K562 (cell line): ENCODE results near the gene OR5B21. TPM values are rescaled to one million over a fixed set of nuclear protein-coding genes. Genes with fewer than 3 reads are reported as not detected.

ENCODE experiments used
- ATF7 ChIP-seq: fragments of 450-650 bp; IDR thresholded peaks from 2 replicates; pipeline ENCODE4 v1.7.1; 2014; ENCODE audit warnings: mild to moderate bottlenecking, moderate library complexity
- DIDO1 ChIP-seq: fragments of 450-650 bp; IDR thresholded peaks from 2 replicates; pipeline ENCODE4 v1.6.1; 2016; ENCODE audit warnings: low read depth, missing biosample characterization, missing genetic modification characterization
- EP400 ChIP-seq: fragments of 450-650 bp; IDR thresholded peaks from 2 replicates; pipeline ENCODE4 v1.6.1; 2017; ENCODE audit warnings: antibody characterized with exemption, mild to moderate bottlenecking, moderate library complexity
- KDM5B ChIP-seq: fragments of 200-600 bp; sonication (generic); IDR thresholded peaks from 2 replicates; pipeline ENCODE4 v1.6.1; 2012; ENCODE audit warnings: low read depth, mild to moderate bottlenecking, moderate library complexity, low read length, control low read depth, inconsistent platforms; ENCODE audit not compliant: insufficient replicate concordance
- PTRF ChIP-seq: fragments of 450-650 bp; IDR thresholded peaks from 2 replicates; pipeline ENCODE4 v1.6.1; 2016; ENCODE audit warnings: mild to moderate bottlenecking, missing genetic modification characterization, missing compliant biosample characterization
- RAD21 ChIP-seq, 2 experiments: fragments of 250-450 bp in 1 of 2; fragments of 450-650 bp in 1 of 2; sonication (Bioruptor Pico) in 1 of 2; formaldehyde crosslinking in 1 of 2; IDR thresholded peaks in 1 of 2; conservative IDR thresholded peaks in 1 of 2; 2 replicates each; pipeline versions ENCODE4 v1.4.0 to v1.8.0; 2020 to 2022; ENCODE audit warnings: mild to moderate bottlenecking in 2 of 2, moderate library complexity in 1 of 2
- RHOXF2B ChIP-seq: fragments of 250-450 bp; sonication (Bioruptor Pico); conservative IDR thresholded peaks from 2 replicates; pipeline ENCODE4 v1.5.1; 2021
- TBL1XR1 ChIP-seq, 2 experiments: IDR thresholded peaks; 2 replicates each; pipeline ENCODE4 v1.6.1; 2012; ENCODE audit warnings: improper control_type of control experiment in 2 of 2, low read length in 2 of 2, mild to moderate bottlenecking in 1 of 2
- TCF3 ChIP-seq: sonication (generic); formaldehyde crosslinking; IDR thresholded peaks from 2 replicates; pipeline ENCODE4 v1.4.0; 2020; ENCODE audit warnings: mild to moderate bottlenecking, missing genetic modification reagents
- TEAD1 ChIP-seq, 2 experiments: fragments of 450-650 bp in 1 of 2; sonication (generic) in 1 of 2; formaldehyde crosslinking; IDR thresholded peaks; 2 replicates each; pipeline versions ENCODE4 v1.4.0 to v1.8.0; 2020 to 2022; ENCODE audit warnings: mild to moderate bottlenecking in 2 of 2, missing genetic modification reagents in 1 of 2
- ZNF143 ChIP-seq: sonication (generic); formaldehyde crosslinking; IDR thresholded peaks from 2 replicates; pipeline ENCODE4 v1.9.0; 2022; ENCODE audit warnings: mild to moderate bottlenecking, missing genetic modification reagents
- ZNF212 ChIP-seq: fragments of 450-650 bp; formaldehyde crosslinking; IDR thresholded peaks from 2 replicates; pipeline ENCODE4 v1.4.0; 2020; ENCODE audit warnings: mild to moderate bottlenecking
- ZNF318 ChIP-seq, 2 experiments: fragments of 450-650 bp; IDR thresholded peaks; 2 replicates each; pipeline ENCODE4 v1.6.1; 2016; ENCODE audit warnings: mild to moderate bottlenecking in 2 of 2, borderline replicate concordance in 1 of 2, low read depth in 1 of 2, moderate library complexity in 1 of 2
- ZNF609 ChIP-seq: sonication (generic); formaldehyde crosslinking; IDR thresholded peaks from 2 replicates; pipeline ENCODE4 v1.8.1; 2023; ENCODE audit warnings: missing genetic modification reagents, mild to moderate bottlenecking, borderline replicate concordance
- ZNF644 ChIP-seq: fragments of 200-800 bp; sonication (Bioruptor generic); IDR thresholded peaks from 2 replicates; pipeline ENCODE4 v1.6.1; 2016; ENCODE audit warnings: low read depth, missing genetic modification characterization, missing compliant biosample characterization
- polyA plus RNA-seq, 8 experiments: library from polyadenylated mRNA; depleted of rRNA in 4 of 8; stranded (reverse) in 5 of 8; unstranded in 3 of 8; fragments of >200 nt; fragmentation: Nextera tagmentation in 2 of 8; fragmentation: Illumina TruSeq in 1 of 8; extraction: Ambion mirVana in 2 of 8; extraction: Trizol in 1 of 8; gene quantifications; 2 replicates each; pipeline versions ENCODE4 v1.2.1 to v1.2.3, GENCODE V29; 2011 to 2014; ENCODE audit warnings: inconsistent platforms in 1 of 8, missing spikeins in 1 of 8
- total RNA-seq, 7 experiments: library from RNA; depleted of rRNA in 6 of 7; stranded (reverse); fragments of >200 nt in 6 of 7; fragmentation: Illumina TruSeq in 2 of 7; extraction: Trizol in 2 of 7; gene quantifications; 2 replicates each; pipeline versions ENCODE4 v1.2.1 to v1.2.3, GENCODE V29; 2011 to 2021; ENCODE audit warnings: low replicate concordance in 1 of 7

OR5B21 gene
- total and polyA plus RNA-seq, 9 of the 15 experiments (the other 6 are each of a cell fraction or from before 2014, with no cell fraction given) = not detected

GRCh38 chr11:58471892-58472291 lies 36.0 kb downstream of the OR5B21 start (continued):
- TF ChIP-seq ZNF609 (CRISPR knock-in tag) = no peak
- no peak for TF ChIP-seq ZNF644
- no peak for TF ChIP-seq ZNF318 (IDR thresholded peaks at IDR 0.05; ENCODE audit: borderline replicate concordance in 1 of 2, low read depth in 1 of 2)
- TF ChIP-seq PTRF = no peak
- TF ChIP-seq TCF3 (CRISPR knock-in tag) = no peak
- no peak for TF ChIP-seq TEAD1 (CRISPR knock-in tag; IDR thresholded peaks at IDR 0.05)
- no peak for TF ChIP-seq ZNF212
- TF ChIP-seq ZNF143 = no peak
- no peak for TF ChIP-seq RHOXF2B (CRISPR knock-in tag)
- no peak for TF ChIP-seq KDM5B
- 0 out of 2 replicates have a peak, but pooled peaks have one; percentile 9 for TF ChIP-seq ATF7
- no peak for TF ChIP-seq RAD21 (CRISPR knock-in tag; conservative IDR thresholded peaks at IDR 0.05 in 1 of 2, IDR thresholded peaks at IDR 0.05 in 1 of 2)
- TF ChIP-seq DIDO1 (tag) = no peak
- no peak for TF ChIP-seq TBL1XR1 (IDR thresholded peaks at IDR 0.05; ENCODE audit: low read length in 2 of 2)
- TF ChIP-seq EP400 = no peak
